ENCODE data around the gene OLFM1. TPM values are rescaled to one million over a fixed set of nuclear protein-coding genes. Genes with fewer than 3 reads are reported as not detected.

OLFM1 gene
- total RNA-seq, 1 donor from 2014 or later: 2.8 TPM

DNA sequence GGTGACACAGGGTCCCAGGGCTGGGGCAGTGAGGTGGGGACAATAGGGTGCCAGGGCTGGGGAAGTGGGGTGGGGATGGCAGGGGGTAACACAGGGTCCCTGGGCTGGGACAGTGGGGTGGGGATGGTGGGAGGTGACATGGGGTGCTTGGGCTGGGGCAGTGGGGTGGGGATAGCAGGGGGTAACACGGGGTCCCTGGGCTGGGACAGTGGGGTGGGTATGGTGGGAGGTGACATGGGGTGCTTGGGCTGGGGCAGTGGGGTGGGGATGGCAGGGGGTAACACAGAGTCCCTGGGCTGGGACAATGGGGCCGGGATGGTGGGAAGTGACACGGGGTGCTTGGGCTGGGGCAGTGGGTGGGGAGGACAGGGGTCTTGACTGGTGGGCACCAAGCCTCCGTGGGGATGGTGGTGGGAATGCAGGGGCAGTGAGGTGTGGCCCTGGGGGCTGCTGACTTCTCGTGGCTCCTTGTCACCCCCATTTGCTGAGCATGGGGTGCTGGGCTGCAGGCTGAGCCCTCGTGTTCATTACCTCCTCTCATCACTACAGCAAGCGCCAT, 41.7 kb downstream of the OLFM1 start:
- Mint-ChIP-seq H3K27ac (ENCODE audit: unreplicated experiment) (no peak overlapping the region), H3K36me3 (ENCODE audit: low read depth) (no peaks in the 10 kb centered on the region), H3K4me3 (ENCODE audit: unreplicated experiment) (no peak overlapping the region), H3K9me3 (ENCODE audit: low read depth) (peaks cover 9% of the 10 kb centered on the region), H3K27me3 (ENCODE audit: low read depth) (peaks cover 17% of the 10 kb centered on the region), H3K4me1 (ENCODE audit: low read depth) (no peaks in the 10 kb centered on the region)
- TF ChIP-seq, protein P1, sequence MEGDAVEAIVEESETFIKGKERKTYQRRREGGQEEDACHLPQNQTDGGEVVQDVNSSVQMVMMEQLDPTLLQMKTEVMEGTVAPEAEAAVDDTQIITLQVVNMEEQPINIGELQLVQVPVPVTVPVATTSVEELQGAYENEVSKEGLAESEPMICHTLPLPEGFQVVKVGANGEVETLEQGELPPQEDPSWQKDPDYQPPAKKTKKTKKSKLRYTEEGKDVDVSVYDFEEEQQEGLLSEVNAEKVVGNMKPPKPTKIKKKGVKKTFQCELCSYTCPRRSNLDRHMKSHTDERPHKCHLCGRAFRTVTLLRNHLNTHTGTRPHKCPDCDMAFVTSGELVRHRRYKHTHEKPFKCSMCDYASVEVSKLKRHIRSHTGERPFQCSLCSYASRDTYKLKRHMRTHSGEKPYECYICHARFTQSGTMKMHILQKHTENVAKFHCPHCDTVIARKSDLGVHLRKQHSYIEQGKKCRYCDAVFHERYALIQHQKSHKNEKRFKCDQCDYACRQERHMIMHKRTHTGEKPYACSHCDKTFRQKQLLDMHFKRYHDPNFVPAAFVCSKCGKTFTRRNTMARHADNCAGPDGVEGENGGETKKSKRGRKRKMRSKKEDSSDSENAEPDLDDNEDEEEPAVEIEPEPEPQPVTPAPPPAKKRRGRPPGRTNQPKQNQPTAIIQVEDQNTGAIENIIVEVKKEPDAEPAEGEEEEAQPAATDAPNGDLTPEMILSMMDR (IDR thresholded peaks at IDR 0.05): no peak
- DNase-seq (ENCODE audit: low spot score): no peak

DNA sequence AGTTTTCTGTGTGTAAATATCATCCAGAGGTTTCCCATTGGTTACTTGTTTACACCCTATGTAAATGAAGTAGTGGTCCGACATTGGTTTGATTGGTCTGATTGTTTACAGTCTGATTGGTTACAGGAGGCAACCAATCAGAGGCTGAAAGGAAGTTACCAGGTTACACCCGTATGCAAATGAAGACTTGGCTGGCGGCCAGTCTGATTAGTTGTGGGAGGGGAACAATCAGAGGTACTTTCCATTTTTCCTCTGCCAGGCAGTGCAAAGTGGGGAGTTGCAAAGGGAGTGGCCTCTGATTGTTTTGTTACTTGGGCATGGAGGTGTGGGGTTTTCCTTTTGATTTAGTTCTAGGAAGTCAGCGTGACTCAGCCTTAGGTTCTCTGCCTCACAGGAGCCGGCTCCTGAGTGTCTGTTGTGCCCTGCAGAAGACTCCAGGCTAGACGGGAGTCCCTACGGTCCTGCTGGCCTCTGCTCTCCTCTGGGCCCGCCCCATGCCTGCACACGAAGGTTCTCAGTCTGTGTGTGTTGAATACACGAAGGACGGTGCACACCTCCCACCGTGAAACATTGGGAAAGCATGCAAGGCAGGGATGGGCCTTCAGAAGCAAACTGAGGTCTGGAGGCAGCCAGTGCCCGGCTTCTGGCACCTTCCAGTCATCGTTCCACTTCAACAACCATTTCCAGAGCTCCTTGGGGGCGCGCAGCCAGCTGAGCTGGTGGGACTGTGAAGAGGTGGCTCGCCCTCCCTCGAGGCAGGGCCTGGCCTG, 42.9 kb downstream of the OLFM1 start:
- H3K4me3 Mint-ChIP-seq (ENCODE audit: unreplicated experiment): no peak overlapping the region
- no peak for DNase-seq (ENCODE audit: low spot score)
- no peaks in the 10 kb centered on the region for H3K36me3 Mint-ChIP-seq (ENCODE audit: low read depth)
- TF ChIP-seq, protein P1 (IDR thresholded peaks at IDR 0.05): no peak
- peaks cover 13% of the 10 kb centered on the region for H3K9me3 Mint-ChIP-seq (ENCODE audit: low read depth)
- peaks cover 15% of the 10 kb centered on the region for H3K27me3 Mint-ChIP-seq (ENCODE audit: low read depth)
- H3K27ac Mint-ChIP-seq (ENCODE audit: unreplicated experiment): no peak overlapping the region
- H3K4me1 Mint-ChIP-seq (ENCODE audit: low read depth): no peaks in the 10 kb centered on the region

DNA sequence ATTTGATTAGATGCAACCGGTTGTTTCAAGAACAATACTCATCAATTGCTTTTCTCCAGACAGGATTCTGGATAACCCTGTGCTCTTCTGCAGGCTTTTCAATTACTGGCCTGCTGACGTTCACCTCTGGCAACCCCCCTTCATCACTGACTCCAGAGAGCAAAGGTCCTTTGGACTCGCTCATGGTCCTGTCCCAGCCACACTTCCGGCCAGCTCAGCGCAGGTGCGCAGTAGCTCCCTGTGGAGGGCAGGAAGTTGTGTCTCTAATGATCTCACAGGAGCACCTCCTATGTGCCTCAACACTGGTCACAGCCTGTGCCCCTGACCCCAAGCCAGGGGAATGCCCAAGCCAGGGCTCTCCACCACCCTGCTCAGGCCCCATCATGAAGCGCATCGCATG, 44.0 kb downstream of the OLFM1 start:
- TF ChIP-seq, protein P1 (IDR thresholded peaks at IDR 0.05): no peak
- H3K4me3 Mint-ChIP-seq (ENCODE audit: unreplicated experiment): no peak overlapping the region
- H3K4me1 Mint-ChIP-seq (ENCODE audit: low read depth): no peaks in the 10 kb centered on the region
- no peaks in the 10 kb centered on the region for H3K36me3 Mint-ChIP-seq (ENCODE audit: low read depth)
- DNase-seq (ENCODE audit: low spot score): no peak
- H3K27me3 Mint-ChIP-seq (ENCODE audit: low read depth): peaks cover 12% of the 10 kb centered on the region
- peaks cover 13% of the 10 kb centered on the region for H3K9me3 Mint-ChIP-seq (ENCODE audit: low read depth)
- no peak overlapping the region for H3K27ac Mint-ChIP-seq (ENCODE audit: unreplicated experiment)

DNA sequence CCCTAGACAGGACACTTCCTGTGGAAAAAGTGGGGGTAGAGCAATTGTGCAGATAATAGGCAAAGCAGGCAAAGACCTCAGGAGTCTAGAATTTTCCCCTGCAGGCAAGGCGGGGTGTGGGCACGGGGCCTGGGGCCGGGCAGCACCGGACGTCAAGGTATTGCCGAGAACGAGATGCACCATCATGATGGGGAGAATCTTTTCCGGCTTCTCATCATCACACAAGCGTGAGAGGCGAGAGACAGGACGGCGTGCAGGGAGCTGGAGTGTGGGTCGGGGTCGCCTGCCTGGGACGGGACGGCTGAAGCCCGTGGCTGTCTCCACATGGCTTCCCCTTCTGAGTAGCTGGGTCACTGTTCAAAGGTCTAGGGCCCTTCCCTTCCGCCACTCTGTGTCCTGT, 44.5 kb downstream of the OLFM1 start:
- Mint-ChIP-seq H3K9me3 (ENCODE audit: low read depth) (peaks cover 13% of the 10 kb centered on the region), H3K27me3 (ENCODE audit: low read depth) (peaks cover 15% of the 10 kb centered on the region), H3K36me3 (ENCODE audit: low read depth) (no peaks in the 10 kb centered on the region), H3K4me1 (ENCODE audit: low read depth) (no peaks in the 10 kb centered on the region), H3K4me3 (ENCODE audit: unreplicated experiment) (no peak overlapping the region), H3K27ac (ENCODE audit: unreplicated experiment) (no peak overlapping the region)
- DNase-seq (ENCODE audit: low spot score): no peak
- TF ChIP-seq, protein P1 (IDR thresholded peaks at IDR 0.05): no peak

DNA sequence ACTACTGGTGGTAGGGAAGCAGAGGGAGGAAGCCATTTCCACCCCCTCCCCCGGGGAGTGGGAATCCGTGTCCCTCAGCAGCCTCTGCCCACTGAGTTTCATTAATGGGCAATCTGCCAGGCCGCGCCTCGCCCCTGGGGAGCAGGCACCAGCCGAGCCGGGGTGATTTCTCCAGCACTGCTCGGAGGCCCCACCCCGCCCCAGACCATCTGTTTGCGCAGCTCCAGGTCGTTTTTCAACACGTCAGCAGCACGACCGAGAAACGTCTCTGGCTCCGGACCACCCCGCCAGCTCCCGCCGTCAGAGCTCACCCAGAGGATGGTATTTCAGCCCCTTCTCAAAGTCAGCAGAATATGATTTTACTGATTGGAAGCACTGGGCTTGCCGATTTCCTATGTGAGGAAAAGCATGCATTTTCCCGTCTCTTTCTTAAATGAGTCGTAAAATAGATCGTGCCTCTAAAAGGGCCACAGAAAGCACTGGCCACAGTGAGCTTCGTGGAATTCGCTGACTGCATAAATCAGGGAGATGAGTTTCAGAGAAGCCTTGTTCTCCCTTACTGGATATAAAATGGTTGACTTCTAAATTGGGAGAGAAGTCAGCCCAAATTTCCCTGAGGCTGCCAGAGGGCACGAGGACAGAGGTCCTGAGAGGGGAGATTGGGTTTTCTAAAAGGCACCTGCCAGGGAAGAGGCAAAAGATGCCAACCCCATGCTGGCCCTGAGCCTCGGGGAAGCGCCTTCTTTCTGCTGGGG, 47.0 kb downstream of the OLFM1 start:
- TF ChIP-seq, protein P1 (IDR thresholded peaks at IDR 0.05): no peak
- no peaks in the 10 kb centered on the region for H3K4me1 Mint-ChIP-seq (ENCODE audit: low read depth)
- H3K27me3 Mint-ChIP-seq (ENCODE audit: low read depth): peaks cover 7% of the 10 kb centered on the region
- no peaks in the 10 kb centered on the region for H3K36me3 Mint-ChIP-seq (ENCODE audit: low read depth)
- DNase-seq (ENCODE audit: low spot score): no peak
- H3K27ac Mint-ChIP-seq (ENCODE audit: unreplicated experiment): no peak overlapping the region
- H3K9me3 Mint-ChIP-seq (ENCODE audit: low read depth): peaks cover 15% of the 10 kb centered on the region
- H3K4me3 Mint-ChIP-seq (ENCODE audit: unreplicated experiment): no peak overlapping the region
